PC-3 (cell line): ENCODE results near the gene DGCR2.

Experiments
- CTCF ChIP-seq: fragments of 300-600 bp; sonication (generic); conservative IDR thresholded peaks from 2 replicates; pipeline ENCODE4 v1.5.1; 2017; ENCODE audit warnings: antibody characterized with exemption, low read depth, mild to moderate bottlenecking, low read length
- EZH2phosphoT487 ChIP-seq: fragments of 300-600 bp; sonication (generic); IDR thresholded peaks from 2 replicates; pipeline ENCODE4 v1.6.1; 2018; ENCODE audit warnings: mild to moderate bottlenecking, antibody characterized with exemption, low read length, borderline replicate concordance

- TF ChIP-seq CTCF (no peak), EZH2phosphoT487 (no peak)
Measured at GRCh38 chr22:19143967-19144400, 21.8 kb upstream of the DGCR2 start.
